Adrenal gland (tissue), 12 donors: ENCODE data around the gene GPSM3. TPM values are rescaled to one million over a fixed set of nuclear protein-coding genes. Genes with fewer than 3 reads are reported as not detected.
A peak's percentile ranks its signal among the peaks of the same experiment; 100 is the strongest.

Experiments used
- DNase-seq, 7 donors: peaks; one replicate each; pipeline ENCODE4 v3.0.0-alpha.2; 2019 to 2020
- H3K27ac ChIP-seq, 5 donors: fragments of 200-600 bp; sonication (generic) in 4 of 5; 1 replicate in 3 of 5; 2 replicates in 2 of 5; pipeline versions ENCODE4 v1.5.1 to v1.8.0; 2016 to 2020; ENCODE audit warnings: mild to moderate bottlenecking in 1 of 5
- H3K27me3 ChIP-seq: fragments of 200-600 bp; 2 replicates; pipeline ENCODE4 v1.8.0; 2021
- H3K36me3 ChIP-seq, 2 donors: fragments of 200-600 bp; replicated peaks in 1 of 2; 1 replicate in 1 of 2; 2 replicates in 1 of 2; pipeline versions ENCODE4 v1.5.1 to v1.8.0; 2018 to 2022
- H3K4me1 ChIP-seq, 2 donors: fragments of 200-600 bp; replicated peaks in 1 of 2; 1 replicate in 1 of 2; 2 replicates in 1 of 2; pipeline versions ENCODE4 v1.5.1 to v1.8.0; 2018 to 2021
- H3K4me3 ChIP-seq, 4 donors: fragments of 200-600 bp; sonication (generic) in 3 of 4; one replicate each; pipeline ENCODE4 v1.5.1; 2016 to 2018
- H3K9me3 ChIP-seq, 3 donors: fragments of 200-600 bp; sonication (generic) in 1 of 3; replicated peaks in 1 of 3; 1 replicate in 2 of 3; 2 replicates in 1 of 3; pipeline versions ENCODE4 v1.5.1 to v1.8.0; 2016 to 2021
- CTCF ChIP-seq, 6 experiments: fragments of 450-650 bp in 4 of 6; fragments of 200-600 bp in 2 of 6; sonication (generic) in 1 of 6; IDR thresholded peaks; 1 replicate in 5 of 6; 2 replicates in 1 of 6; pipeline versions ENCODE4 v1.5.1 to v1.8.0; 2016 to 2021; ENCODE audit warnings: antibody characterized with exemption in 6 of 6, mild to moderate bottlenecking in 2 of 6, moderate library complexity in 1 of 6
- POLR2A ChIP-seq, 2 donors: fragments of 450-650 bp; IDR thresholded peaks; one replicate each; pipeline ENCODE4 v1.6.1; 2017; ENCODE audit warnings: antibody characterized with exemption in 2 of 2, mild to moderate bottlenecking in 2 of 2, moderate library complexity in 1 of 2
- WGBS, 4 donors: extraction: QIAGEN DNeasy Blood & Tissue Kit in 2 of 4; methylation state at CpG; one replicate each; pipeline versions ENCODE4 v1.1.5 to v1.1.7; 2013 to 2017; 5-methylcytosine and 5-hydroxymethylcytosine counted together
- intact Hi-C, 2 donors: fragments of 100-400 bp; cut with DNase I; formaldehyde crosslinking; loops; one replicate each; pipeline versions ENCODE4 v1.14.1 to v1.15.0; 2022 to 2023
- polyA plus RNA-seq, 3 donors: library from polyadenylated mRNA; stranded (reverse); fragments of 200-250 nt in 2 of 3; fragments of 350-450 nt in 1 of 3; fragmentation: Illumina TruSeq in 1 of 3; extraction: RNeasy Lipid Tissue Mini Kit (QIAGEN cat#74804) in 1 of 3; gene quantifications; one replicate each; pipeline ENCODE4 v1.2.3, GENCODE V29; 2013 to 2014
- total RNA-seq, 9 donors: library from RNA; depleted of rRNA in 4 of 9; stranded (reverse); fragments of >200 nt in 4 of 9; fragments of 120-200 nt in 1 of 9; fragmentation: NEBNext Ultra II Directional in 1 of 9; extraction: Animal tissue kit (Norgen Biotek cat#: 25700) in 1 of 9; gene quantifications; one replicate each; pipeline versions ENCODE4 v1.1.0 to v1.2.4, GENCODE V29; 2013 to 2023
- donor health status: healthy with polysubstance abuse.
- donor health status: Bipolar disorder and iron deficiency.
- donor health status: DM: yes; HTN: yes; CAD: no.
- donor health status: DM: no; HTN: no; CAD: no.
- donor health status: DM: no; HTN: no; CAD: no.
- donor health status: DM: yes; HTN: yes; CAD: no.

The GPSM3 gene
- total and polyA plus RNA-seq, 12 donors: 3.8 to 40.3 (median 17.6) TPM

DNA sequence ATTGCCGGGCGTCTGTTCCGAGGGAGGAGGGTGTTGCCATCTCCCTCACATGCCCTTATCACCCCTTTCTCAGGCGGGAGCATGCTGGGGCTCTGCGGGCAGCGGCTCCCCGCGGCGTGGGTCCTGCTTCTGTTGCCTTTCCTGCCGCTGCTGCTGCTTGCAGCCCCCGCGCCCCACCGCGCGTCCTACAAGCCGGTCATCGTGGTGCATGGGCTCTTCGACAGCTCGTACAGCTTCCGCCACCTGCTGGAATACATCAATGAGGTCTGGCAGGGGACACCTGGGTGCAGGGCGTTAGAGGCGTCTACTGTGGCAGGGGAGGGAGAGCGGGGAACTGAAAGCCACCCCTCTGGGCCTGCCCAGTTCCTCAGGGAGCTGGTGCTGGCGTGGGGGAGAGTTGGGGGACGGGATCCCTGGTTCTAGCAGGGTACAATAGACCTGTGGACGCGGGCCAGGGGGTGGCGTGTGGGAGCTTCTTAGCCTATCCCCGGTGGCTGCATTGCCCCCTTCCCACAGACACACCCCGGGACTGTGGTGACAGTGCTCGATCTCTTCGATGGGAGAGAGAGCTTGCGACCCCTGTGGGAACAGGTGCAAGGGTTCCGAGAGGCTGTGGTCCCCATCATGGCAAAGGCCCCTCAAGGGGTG lies 37.8 kb downstream of the GPSM3 start:
- peak; percentile 70 to 88 (median 75) for DNase-seq
- TF ChIP-seq POLR2A (IDR thresholded peaks at IDR 0.05) (no peak), CTCF (IDR thresholded peaks at IDR 0.05) (peak; percentile 12 to 73 (median 64))
- Histone ChIP-seq H3K9me3 (no peaks in the 10 kb centered on the region), H3K27me3 (no peaks in the 10 kb centered on the region), H3K4me3 (peak overlapping the region; percentile 62 to 89 (median 76)), H3K36me3 (peaks cover 0 to 34% of the 10 kb centered on the region in 2 donors), H3K4me1 (peaks cover 14 to 20% of the 10 kb centered on the region in 2 donors), H3K27ac (peak overlapping the region; percentile 73 to 94 (median 86))
- intact Hi-C loops: loop anchor here in 1 of 2 donors (5.0 kb wide), 1 partner anchor 37 kb away; no protein-coding TSS in a partner anchor
- 4 to 17% (median 6%) methylated on average over 6 to 34 of the region's 34 CpGs for WGBS, 4 donors

- Histone ChIP-seq H3K9me3 (no peaks in the 10 kb centered on the region), H3K36me3 (peaks cover 0 to 29% of the 10 kb centered on the region in 2 donors), H3K27ac (peak within 1 kb of the TSS; percentile 73 to 94 (median 86)), H3K4me3 (peak within 1 kb of the TSS; percentile 62 to 89 (median 76)), H3K4me1 (peaks cover 14 to 20% of the 10 kb centered on the region in 2 donors), H3K27me3 (no peaks in the 10 kb centered on the region)
- intact Hi-C loops: no loop called here
- peak; percentile 90 to 97 (median 94) for DNase-seq
- 0 to 1% (median 0%) methylated on average over 25 to 52 of the region's 52 CpGs for WGBS, 4 donors
- peak in 5 of 6 experiments; percentile 13 to 34 (median 25) for TF ChIP-seq CTCF (IDR thresholded peaks at IDR 0.05)
- peak; percentile 13 to 39 for TF ChIP-seq POLR2A (IDR thresholded peaks at IDR 0.05)
Observed at GRCh38 chr6:32153564-32154513, 38.6 kb downstream of the GPSM3 start, which contains the start of gene PPT2. Gene PPT2, plus strand, starts transcription at chr6:32154141. Its CDS starts 454 bp downstream, at chr6:32154595.

- Histone ChIP-seq H3K4me1 (peaks cover 14 to 20% of the 10 kb centered on the region in 2 donors), H3K27ac (peak overlapping the region; percentile 2 to 94 (median 86)), H3K4me3 (peak overlapping the region in 2 of 4 donors; percentile 66 to 89), H3K27me3 (no peaks in the 10 kb centered on the region), H3K36me3 (peaks cover 0 to 20% of the 10 kb centered on the region in 2 donors), H3K9me3 (no peaks in the 10 kb centered on the region)
- 18 to 26% (median 22%) methylated on average over 32 to 35 of the region's 35 CpGs for WGBS, 4 donors
- DNase-seq: peak; percentile 34 to 76 (median 51)
- peak in 1 of 2 donors; percentile 21 for TF ChIP-seq POLR2A (IDR thresholded peaks at IDR 0.05)
- no peak for TF ChIP-seq CTCF (IDR thresholded peaks at IDR 0.05)
- intact Hi-C loops: no loop called here
Observed at GRCh38 chr6:32152769-32153563, 39.5 kb downstream of the GPSM3 start.
